D341Med (cell line): ENCODE measurements around the gene TSACC.
"Not testable (repeated sequence)": the region's sequence is repeated elsewhere in the genome, so short reads cannot be mapped to it uniquely, and the experiment has no call there.

ENCODE experiments used
- DNase-seq: peaks from one replicate; pipeline ENCODE4 v3.0.0; 2012; ENCODE audit warnings: low spot score

The TSACC gene

DNA sequence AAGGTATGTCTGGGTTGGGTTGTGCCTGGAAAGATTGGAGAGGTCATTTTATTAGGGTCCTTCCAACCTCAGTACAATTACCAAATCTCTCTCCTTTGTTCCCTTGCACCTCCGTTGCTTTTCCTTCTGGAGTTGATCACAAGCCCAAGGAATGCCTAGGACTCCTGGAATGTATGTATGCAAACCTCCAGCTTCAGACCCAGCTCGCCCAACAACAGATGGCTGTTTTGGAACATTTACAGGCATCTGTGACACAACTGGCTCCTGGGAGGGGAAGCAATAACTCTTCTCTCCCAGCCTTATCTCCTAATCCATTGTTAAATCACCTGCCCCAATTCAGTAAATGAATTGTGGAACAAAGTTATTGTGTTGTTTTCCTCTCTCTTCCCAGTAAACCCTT, 8.3 kb downstream of the TSACC start:
- no peak for DNase-seq

DNA sequence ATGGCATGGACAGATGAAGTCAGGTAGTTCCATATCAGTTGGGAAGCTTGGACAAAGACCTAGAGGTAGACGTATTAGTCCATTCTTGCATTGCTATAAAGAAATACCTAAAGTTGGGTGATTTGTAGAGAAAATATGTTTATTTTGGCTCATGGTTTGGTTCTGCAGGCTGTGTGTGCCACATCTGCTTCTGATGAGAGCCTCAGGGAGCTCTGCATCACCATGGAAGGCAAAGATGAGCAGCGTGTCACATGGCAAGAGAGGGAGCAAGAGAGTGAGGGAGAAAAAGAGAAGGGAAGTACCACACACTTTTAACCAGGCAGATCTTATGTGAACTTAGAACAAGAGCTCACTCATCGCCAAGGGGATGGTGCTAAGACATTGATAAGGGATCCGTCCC, 9.0 kb downstream of the TSACC start:
- no peak for DNase-seq

DNA sequence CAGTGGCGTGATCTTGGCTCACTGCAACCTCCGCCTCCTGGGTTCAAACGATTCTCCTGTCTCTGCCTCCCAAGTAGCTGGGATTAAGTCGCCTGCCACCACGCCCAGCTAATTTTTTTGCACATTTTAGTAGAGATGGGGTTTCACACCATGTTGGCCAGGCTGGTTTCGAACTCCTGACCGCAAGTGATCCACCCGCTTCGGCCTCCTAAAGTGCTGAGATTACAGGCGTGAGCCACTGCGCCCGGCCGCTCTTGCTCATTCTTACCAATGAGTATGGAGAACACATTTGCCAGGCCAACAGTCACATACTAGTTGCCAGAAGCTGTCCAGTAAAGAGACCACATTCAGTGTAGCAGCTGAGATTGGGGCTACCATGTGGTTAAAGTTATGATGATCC, 14.2 kb downstream of the TSACC start:
- not testable (repeated sequence) for DNase-seq

DNA sequence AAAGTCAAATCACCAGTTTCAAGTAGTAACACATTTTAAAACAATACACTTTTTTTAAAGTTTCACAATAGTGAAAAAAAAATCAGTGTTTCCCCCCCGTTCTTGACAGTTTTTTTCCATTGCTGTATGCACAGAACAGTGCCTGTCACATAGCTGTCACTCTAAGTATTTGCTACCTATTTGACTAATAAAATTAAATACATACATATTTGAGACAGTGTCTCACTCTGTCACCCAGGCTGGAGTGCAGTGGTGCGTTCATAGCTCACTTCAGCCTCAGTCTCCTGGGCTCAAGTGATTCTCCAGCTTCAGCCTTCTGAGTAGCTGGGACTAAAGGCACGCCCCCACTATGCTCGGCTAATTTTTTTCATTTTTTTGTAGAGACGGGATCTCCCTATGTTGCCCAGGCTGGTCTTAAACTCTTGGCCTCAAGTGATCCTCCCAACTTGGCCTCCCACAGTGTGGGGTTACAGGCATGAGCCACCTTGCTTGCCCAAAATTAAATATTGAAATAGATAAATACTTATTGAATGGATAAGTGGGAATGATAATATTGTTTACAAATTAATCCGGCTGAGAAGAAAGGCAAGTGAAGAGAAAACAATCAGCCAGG, 18.0 kb downstream of the TSACC start:
- no peak for DNase-seq

DNA sequence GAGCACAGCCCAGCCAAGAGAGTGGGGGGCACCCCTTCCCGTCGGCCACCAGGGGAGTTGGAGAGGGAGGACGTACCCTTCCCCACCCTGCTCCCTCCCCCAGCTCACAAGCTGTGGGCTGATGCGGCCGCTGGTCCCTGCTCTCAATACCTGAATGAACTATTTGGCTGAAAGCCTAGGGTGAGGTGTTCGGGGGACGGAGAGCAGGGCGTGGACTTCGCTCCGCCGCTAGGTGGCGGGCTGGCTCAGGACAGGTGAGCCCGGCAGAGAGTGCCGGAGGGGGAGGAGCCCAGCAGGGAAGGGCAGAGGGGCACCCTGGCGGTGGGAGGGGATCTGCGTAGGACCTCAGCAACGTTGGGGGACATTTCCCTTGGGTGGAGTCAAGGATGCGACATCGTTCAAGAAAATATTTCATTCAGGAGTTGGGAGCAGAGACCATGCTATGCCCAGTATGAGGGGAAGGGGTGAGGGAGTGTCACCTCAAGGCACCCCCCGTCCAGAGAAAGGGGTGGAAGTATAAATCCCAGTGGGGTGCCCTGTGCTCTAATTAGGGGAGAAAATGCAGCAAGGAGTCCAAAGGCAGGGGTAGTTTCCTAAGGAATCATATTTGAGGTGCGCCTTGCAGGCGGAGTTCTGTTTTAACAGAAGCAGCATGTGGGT, 18.7 kb downstream of the TSACC start:
- peak; percentile 93 for DNase-seq

DNA sequence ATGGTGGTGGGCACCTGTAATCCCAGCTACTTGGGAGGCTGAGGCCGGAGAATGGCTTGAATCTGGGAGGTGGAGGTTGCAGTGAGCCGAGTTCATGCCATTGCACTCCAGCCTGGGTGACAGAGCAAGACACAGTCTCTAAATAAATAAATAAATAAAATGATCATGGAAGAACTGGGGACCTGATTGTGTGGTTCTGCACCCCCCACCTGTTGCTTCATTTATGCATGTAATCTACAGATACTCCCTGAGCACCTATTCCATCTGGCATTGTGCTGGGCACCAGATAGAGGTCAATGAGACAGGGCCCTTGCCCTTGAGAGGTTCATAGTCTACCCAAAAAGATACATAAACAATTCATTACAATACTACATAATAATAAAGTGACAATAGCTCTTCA, 19.7 kb downstream of the TSACC start:
- no peak for DNase-seq

DNA sequence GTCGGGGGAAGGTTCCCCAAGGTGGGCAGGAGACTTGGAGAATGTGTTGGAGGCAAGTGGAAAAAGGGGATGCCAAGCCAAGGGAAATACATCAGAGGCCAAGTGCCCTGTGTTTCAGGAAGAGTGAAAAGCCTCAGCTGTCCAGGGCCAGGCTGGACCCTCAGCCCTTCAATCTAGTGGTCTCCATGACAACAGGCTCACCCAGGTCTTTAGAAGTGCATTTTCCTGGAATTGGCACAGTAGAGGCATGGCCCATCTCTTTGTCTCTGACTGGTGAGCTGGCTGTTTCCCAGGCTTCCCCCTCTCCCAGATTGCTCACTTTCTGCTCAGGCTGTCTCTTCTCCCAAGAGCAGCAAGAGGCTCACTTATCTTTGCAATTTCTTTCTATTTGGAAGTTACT, 20.3 kb downstream of the TSACC start:
- no peak for DNase-seq

DNA sequence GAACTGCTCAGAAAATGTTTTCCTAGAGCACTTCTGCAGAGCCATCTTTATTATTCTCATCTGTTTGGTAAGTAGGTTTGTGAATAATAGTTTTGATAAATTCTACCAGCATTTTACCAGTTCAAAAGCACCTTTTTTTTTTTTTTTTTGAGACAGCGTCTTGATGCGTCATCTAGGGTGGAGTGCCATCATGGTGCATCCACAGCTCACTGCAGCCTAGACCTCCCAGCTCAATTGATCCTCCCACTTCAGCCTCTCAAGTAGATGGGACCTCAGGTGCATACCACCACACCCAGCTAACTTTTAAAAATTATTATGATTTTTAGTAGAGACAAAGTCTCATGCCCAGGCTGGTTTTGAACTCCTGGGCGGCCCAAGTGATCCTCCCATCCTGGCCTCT, 20.9 kb downstream of the TSACC start:
- no peak for DNase-seq

DNA sequence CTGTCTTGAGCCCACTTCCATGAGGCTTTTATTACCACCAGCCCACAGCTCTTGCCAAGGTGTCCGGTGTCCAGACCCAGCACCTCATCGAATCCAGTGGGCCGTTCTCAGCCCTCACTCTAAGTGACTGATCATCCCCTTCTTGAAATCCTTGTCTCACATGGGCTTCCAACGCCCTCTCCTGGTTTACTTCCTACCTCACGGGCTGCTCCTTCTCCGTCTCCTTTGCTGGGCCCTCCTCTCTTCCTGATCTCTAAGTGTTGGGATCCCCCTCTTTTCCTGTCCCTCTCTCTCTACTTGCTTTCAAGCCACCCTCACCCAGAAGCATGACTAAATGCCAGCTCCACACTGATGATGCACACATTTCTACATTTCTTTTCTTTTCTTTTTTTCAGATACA, 21.6 kb downstream of the TSACC start:
- peak; percentile 83 for DNase-seq

DNA sequence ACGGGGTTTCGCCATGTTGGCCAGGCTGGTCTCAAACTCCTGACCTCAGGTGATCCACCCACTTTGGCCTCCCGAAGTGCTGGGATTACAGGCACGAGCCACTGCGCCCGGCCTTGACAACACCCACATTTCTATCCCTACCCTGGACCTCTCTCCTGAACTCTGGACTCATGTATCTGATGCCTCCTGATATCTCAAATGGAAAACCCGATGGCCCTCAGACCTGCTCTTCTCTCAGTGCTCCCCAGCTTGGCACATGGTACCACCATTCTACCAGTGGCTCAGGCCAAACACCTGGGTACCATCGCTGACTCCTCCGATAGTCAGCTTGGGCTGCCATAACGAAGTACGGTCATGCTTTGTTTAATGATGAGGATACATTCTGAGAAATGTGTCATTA, 22.2 kb downstream of the TSACC start:
- DNase-seq, result no peak

DNA sequence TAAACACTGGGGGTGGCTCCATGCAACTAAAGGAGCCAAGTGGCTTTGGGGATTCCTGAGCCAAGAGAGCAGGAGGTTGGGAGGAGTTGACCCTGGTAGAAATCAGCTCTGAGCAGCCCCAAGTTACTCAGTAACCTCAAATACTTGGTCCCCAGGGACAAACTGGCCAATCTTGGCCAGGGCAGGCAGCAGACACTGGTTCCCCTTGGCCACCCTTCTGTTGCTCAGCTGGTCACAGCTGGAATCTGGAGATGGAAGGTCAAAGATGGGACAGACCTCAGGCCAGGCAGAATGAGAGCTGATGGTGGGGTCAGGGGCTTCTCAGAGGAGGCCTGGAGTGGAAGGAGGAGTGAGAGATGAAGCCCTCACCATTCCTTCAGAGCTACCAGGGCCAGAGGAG, 27.4 kb downstream of the TSACC start:
- DNase-seq, result no peak

DNA sequence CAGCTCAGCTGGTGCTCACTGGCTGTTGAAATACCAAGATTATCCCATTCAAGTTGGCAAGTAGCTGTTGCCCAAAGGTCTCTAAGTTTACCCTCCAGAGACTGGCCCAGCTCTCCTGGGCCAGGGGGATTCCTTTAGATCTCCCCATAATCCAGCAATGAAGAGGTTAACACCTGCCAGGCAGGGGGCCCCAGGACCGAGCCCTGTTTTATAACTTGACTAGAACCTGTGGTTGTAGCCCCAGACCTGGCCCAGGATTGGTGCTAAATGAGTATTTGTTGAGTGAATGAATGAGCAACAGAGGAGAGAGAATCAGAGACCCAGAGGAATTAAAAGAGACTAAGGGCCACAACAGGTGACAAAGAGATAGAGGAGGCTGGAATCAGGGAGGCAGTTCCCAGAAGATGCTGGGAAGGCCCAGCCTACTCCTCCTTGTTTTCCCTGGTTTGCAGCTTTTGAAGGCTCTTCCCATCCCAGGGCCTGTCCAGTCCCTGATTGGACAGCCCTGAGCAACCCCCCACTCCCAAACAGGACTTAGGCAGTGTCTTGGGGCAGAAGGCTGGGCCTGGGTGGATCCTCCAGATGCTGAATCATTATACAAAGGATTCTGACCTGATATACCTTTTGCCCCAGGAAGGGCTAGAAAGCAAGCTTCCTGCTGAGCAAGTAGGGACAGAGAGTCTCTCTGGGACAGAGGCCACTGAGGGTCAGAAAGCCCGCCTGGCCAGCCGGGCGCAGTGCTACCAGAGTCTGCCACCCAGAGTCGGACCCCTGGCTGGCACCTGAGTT, 28.2 kb downstream of the TSACC start:
- no peak for DNase-seq

DNA sequence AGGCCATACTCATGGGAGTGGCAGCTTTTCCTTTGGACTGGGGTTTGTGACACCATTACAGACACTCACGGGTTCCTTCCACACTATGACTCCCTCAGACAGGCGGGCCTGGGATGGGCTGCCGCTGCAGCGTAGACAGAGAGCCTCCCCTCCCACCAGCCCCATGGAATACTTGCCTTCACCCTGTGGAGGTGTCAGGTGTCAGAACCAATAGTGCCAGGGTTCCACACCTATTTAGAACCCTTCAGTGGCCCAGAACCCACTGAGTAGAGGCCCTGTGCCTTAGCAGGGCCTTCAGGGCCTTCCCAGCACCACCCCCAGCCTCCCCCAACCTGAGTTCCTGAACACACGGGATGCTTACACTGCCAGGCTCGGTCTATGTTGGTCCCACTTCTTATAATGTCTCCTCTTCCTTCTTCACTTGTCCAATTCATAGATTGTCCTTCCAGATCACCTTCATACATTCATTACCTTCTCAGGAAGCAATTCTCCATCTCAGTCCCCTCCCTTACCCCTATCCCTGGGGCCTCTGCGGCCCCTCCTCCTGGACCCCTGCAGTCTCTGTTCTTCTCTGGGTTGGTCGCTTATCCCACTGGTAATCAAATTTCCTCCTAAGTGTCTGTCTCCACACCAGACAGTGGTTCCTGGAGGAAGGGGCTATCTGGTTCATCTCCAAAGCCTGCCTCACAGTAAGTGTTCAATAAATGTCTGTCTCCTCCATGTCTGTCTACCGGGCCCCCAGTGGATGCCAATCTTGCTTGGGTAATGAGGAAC, 29.2 kb downstream of the TSACC start:
- no peak for DNase-seq

DNA sequence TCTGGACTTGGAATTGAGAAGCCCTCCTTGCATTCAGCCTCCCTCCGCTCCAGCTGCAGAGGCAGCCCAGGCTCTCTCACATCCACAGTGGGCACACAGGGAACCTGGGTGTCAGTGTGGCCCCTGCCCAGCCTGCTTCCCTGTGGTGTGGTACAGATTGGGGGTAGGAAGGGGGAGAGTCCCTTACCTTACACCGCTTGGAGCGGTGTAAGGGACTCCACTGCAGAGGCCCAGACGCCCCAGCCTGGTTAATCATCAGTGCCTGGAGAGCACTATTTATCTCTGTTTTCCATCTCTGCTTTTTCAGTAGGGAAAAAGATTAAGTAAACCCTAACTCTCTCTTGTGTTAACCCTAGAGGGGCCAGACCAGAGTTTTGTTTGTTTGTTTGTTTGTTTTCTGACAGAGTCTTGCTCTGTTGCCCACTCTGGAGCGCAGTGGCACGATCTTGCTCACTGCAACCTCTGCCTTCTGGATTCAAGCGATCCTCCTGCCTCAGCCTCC, 29.9 kb downstream of the TSACC start:
- DNase-seq, result no peak

DNA sequence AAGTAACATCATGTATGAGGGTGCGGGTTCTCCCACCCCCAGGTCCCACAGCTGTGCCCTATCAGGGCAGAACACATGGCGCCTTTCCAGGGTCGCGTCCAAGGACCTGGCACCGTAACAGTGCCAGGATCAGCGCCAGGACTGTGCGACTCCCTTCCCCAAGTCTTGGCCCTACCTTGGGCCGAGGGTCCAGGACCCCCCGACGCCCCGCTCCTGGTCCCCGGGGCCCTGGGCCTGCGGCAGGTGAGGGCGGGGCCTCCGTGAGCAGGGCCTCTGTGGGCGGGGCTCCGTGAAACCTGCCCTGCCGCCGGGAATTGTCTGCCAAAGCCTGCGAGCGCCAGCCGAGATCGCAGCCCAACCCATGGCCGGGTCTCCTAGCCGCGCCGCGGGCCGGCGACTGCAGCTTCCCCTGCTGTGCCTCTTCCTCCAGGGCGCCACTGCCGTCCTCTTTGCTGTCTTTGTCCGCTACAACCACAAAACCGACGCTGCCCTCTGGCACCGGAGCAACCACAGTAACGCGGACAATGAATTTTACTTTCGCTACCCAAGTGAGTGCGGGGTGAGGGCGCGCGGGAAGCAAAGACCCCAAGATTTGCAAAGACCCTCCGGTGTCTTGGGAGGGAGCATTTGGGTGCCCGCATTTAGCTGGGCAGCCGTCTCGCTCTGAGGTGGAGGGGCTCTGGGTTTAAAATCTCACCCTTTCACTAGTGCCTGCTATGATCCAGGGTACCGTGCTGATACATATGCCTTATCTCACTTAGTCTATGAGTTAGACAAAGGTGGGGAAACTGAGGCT, 30.8 kb downstream of the TSACC start, which contains the start of gene RHBG:
RHBG (plus strand) TSS at position 323 of the 796 bp plus-strand sequence; CDS start at position 362, 39 bp downstream.
- DNase-seq, result peak; percentile 46

DNA sequence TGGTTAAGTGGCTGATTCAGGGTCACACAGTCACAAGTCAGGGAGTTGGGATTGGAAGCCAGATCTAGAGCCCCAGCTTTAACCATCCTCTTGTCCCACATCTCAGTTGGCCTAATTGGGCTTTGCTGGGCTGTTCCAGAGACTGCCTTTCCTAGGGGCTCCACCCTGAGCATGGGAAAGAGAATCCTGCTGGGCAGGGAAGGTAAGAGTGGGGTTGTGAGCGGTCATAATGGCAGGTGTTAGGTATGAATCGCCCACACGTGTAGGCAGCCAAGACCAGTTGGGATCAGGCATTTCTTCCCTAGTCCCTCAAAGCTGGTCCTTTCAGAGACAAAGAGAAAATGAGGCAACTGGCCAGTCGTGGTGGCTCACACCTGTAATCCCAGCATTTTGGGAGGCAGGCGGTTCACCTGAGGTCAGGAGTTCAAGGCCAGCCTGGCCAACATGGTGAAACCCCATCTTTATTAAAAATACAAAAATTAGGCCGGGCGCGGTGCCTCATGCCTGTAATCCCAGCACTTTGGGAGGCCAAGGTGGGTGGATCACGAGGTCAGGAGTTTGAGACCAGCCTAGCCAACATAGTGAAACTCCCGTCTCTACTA, 31.5 kb downstream of the TSACC start:
- DNase-seq, result not testable (repeated sequence)

DNA sequence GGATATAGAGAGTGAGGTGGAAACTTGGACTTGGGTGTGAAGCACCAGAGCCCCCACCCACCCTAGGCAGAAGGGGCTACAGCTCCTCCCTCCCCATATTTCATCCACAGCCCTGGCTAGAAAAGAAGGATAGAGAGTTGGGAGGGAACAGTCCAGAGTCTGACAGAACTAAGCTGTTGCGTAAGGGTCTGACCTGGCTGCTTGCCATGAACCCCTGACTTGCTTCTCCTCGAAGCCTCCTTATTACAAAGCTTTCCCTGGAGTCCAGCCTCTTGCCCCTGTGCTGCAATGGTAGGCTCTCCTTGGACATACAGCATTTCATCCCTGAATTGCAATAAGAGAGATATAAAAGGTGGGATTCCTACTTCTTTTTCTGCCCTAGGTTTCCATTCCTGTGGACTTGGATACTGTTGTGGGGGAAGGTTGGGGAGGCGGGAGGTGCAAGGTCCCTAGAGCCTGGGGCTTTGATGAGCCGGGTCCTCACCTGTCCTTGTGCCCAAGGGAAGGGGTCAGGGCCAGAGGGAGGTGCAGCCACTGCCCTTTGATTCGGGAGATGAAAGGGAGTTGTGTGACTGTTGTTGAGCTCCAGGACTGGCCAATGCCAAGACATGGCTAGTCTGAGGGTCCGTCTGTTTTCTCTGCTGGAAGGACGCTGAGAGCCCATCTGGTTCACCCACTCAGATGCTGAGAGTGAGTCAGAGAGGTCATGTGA, 33.4 kb downstream of the TSACC start:
- no peak for DNase-seq

DNA sequence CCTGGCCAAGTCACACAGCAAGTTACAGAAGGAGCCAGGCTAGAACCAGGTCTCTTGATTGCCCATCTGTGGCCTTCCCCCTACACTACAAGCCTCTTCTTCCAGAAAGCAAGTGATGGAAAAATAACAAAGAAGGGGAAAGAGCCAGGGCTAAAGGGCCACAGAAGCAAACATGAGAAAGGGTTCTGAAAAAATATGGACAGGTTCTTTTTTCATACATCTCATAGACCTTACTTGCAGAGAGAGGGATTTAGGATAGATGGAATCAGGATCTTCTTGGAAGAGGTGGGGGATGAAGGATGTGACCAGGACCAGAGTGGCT, 33.9 kb downstream of the TSACC start:
- DNase-seq, result no peak

DNA sequence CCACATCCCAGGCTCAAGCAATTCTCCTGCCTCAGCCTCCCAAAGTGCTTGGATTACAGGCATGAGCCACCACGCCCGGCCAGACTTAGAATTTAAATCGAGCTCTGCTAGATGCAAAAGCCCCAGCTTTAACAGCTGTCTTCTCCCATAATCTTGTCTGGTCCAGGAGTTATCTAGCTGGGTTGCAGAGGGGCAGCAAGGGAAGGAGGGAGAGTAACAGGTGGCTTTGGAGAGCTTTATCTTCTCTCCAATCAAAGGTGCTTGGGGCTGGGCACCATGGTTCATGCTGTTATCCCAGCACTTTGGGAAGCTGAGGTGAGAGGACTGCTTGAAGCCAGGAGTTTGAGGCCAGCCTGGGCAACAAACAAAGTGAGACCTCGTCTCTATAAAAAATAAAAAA, 34.5 kb downstream of the TSACC start:
- no peak for DNase-seq

DNA sequence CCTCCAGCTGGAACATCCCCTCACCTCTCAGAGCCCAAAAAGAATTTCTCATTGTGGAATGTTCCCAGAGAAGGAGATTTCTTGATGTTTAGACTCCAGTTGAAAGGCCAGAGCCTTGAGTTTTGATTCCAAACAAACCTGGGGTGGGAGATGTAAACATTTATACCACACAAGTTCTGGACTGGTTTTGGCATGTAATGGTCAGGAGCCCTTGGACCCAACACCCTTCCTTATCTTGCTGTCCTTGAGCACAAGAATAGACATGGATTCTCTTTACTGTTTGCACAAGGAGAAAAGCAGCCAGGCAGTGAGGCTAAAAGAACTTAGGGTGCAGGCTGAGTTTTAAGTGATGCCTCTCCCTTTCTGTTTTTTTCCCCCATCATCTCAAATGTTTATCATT, 35.2 kb downstream of the TSACC start:
- no peak for DNase-seq

DNA sequence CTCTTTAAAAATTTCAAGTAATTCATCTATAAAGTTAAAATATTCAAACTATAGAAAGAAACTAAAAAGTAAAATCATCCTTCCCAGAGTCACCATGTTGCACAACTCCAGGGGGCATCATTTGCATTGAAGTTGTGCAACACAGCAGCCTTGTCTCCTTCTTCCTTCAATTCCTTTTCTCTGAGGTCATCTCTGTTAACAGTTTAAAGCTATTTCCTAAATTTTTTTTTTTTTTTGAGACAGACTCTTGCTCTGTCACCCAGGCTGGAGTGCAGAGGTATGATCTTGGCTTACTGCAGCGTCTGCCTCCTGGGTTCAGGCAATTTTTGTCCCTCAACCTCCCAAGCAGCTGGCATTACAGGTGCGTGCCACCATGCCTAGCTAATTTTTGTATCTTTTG, 37.8 kb downstream of the TSACC start:
- no peak for DNase-seq
